ENCODE results near the gene NOX3. TPM values are rescaled to one million over a fixed set of nuclear protein-coding genes. Genes with fewer than 3 reads are reported as not detected.

NOX3 gene
- total RNA-seq, 5 donors from 2014 or later (not counting 1 experiment from before 2014, with no cell fraction given), result not detected

- H3K27ac Mint-ChIP-seq, result peak overlapping the region; percentile 97 to 98
- no peaks in the 10 kb centered on the region for H3K27me3 ChIP-seq (replicated peaks in 1 of 2; ENCODE audit: control insufficient read depth in 2 of 2, extremely low read depth in 1 of 2, insufficient read depth in 2 of 2, low read length in 1 of 2)
- peak overlapping the region; percentile 20 to 58 for H3K4me3 ChIP-seq (ENCODE audit: control insufficient read depth in 1 of 2, extremely low read depth in 1 of 2, low read length in 1 of 2)
- peak overlapping the region; percentile 71 to 78 (median 75) for H3K4me3 Mint-ChIP-seq
- no peaks in the 10 kb centered on the region for H3K36me3 Mint-ChIP-seq
- WGBS (ENCODE audit: insufficient coverage), result 0% methylated on average over 1 of the region's 9 CpGs
- H3K4me1 Mint-ChIP-seq, result peaks cover 35 to 40% (median 35%) of the 10 kb centered on the region in 3 donors
- no peaks in the 10 kb centered on the region for H3K36me3 ChIP-seq (ENCODE audit: control insufficient read depth in 2 of 2, extremely low read depth in 1 of 2, insufficient read depth in 1 of 2, low read length in 1 of 2)
- no peaks in the 10 kb centered on the region for H3K27me3 Mint-ChIP-seq
- no peaks in the 10 kb centered on the region for H3K9me3 ChIP-seq
- peaks cover 15 to 18% of the 10 kb centered on the region in 2 experiments for H3K4me1 ChIP-seq (ENCODE audit: control insufficient read depth in 1 of 2, extremely low read depth in 1 of 2, insufficient read depth in 2 of 2, low read length in 2 of 2)
- peak; percentile 72 to 93 (median 78) for ATAC-seq (replicated peaks in 1 of 4)
- ChIA-PET POLR2A (interaction anchor here (0.6 kb wide), 5 partner anchors 9 to 501 kb away, joined by 3 to 10 read pairs (median 4); no protein-coding TSS in a partner anchor), CTCF (interaction anchor here in 1 of 2 donors (0.6 to 1.3 kb wide), 3 partner anchors 66 to 102 kb away, joined by 3 to 9 read pairs (median 3); no protein-coding TSS in a partner anchor)
- H3K9me3 Mint-ChIP-seq, result no peaks in the 10 kb centered on the region
- peak; percentile 7 to 82 (median 63) for DNase-seq
- H3K27ac ChIP-seq (ENCODE audit: low read length), result peak overlapping the region; percentile 83
These were observed 37.5 kb downstream of the NOX3 start for GRCh38 chr6:155418017-155418761.

DNA sequence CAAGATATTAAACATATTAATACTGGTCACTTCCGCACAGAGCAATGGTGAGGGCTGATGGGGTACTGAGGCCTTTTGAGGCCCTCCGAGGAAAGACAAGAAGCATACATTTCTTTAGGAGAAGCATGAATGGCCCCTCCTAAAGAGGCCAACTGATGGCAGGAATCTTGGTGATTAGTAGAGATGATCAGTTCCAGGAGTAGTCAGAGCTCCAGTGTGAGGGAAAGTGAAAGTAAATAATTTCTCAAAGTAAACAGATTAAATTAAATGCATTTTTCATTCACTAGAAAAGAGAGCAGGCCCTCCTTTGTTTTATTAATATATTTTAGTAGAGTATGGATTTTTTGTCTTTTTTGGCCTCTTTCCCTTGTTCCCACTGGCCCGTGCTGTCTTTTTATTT is 38.2 kb downstream of the NOX3 start:
- ChIA-PET CTCF (interaction anchor here in 1 of 2 donors (1.3 kb wide), 1 partner anchor 101 kb away, joined by 9 read pairs; no protein-coding TSS in a partner anchor), POLR2A (interaction anchor here in 1 of 2 donors (0.6 kb wide), 1 partner anchor 105 kb away, joined by 4 read pairs; no protein-coding TSS in a partner anchor)
- H3K4me1 Mint-ChIP-seq, result peaks cover 35 to 40% (median 35%) of the 10 kb centered on the region in 3 donors
- no peaks in the 10 kb centered on the region for H3K36me3 ChIP-seq (ENCODE audit: control insufficient read depth in 2 of 2, extremely low read depth in 1 of 2, insufficient read depth in 1 of 2, low read length in 1 of 2)
- no peaks in the 10 kb centered on the region for H3K36me3 Mint-ChIP-seq
- no peak overlapping the region for H3K4me3 ChIP-seq (ENCODE audit: control insufficient read depth in 1 of 2, extremely low read depth in 1 of 2, low read length in 1 of 2)
- WGBS (ENCODE audit: insufficient coverage), result 100% methylated on average over 1 of the region's 3 CpGs
- no peaks in the 10 kb centered on the region for H3K9me3 ChIP-seq
- no peaks in the 10 kb centered on the region for H3K9me3 Mint-ChIP-seq
- H3K27me3 Mint-ChIP-seq, result no peaks in the 10 kb centered on the region
- H3K27me3 ChIP-seq (replicated peaks in 1 of 2; ENCODE audit: control insufficient read depth in 2 of 2, extremely low read depth in 1 of 2, insufficient read depth in 2 of 2, low read length in 1 of 2), result no peaks in the 10 kb centered on the region
- peaks cover 15 to 18% of the 10 kb centered on the region in 2 experiments for H3K4me1 ChIP-seq (ENCODE audit: control insufficient read depth in 1 of 2, extremely low read depth in 1 of 2, insufficient read depth in 2 of 2, low read length in 2 of 2)
- ATAC-seq (replicated peaks in 1 of 4) (no peak), DNase-seq (no peak)
- H3K4me3 Mint-ChIP-seq, result peak overlapping the region; percentile 71 to 78 (median 75)
- peak overlapping the region; percentile 97 to 98 for H3K27ac Mint-ChIP-seq
- peak overlapping the region; percentile 83 for H3K27ac ChIP-seq (ENCODE audit: low read length)

DNA sequence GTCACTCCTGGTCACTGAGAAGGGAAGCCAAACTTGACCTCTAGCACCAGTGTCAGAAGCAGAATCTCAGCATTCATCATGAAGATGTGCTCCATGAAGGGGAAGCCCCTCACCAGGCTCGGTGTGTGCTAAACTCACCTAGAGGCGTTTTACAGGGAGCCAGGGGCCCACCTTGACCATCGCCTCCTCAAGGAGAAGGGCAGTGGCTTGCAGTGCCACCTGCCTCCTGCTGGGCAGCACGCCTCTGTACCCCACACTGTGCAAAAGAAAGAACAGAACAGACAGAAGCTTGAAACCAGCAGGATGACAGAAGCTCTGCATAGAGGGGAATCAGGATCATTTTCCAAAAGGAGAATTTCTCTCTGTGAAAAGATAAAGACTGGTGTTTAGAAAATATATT is 39.7 kb downstream of the NOX3 start:
- no peaks in the 10 kb centered on the region for H3K9me3 Mint-ChIP-seq
- peaks cover 15 to 18% of the 10 kb centered on the region in 2 experiments for H3K4me1 ChIP-seq (ENCODE audit: control insufficient read depth in 1 of 2, extremely low read depth in 1 of 2, insufficient read depth in 2 of 2, low read length in 2 of 2)
- peaks cover 35 to 39% (median 35%) of the 10 kb centered on the region in 3 donors for H3K4me1 Mint-ChIP-seq
- H3K36me3 ChIP-seq (ENCODE audit: control insufficient read depth in 2 of 2, extremely low read depth in 1 of 2, insufficient read depth in 1 of 2, low read length in 1 of 2), result no peaks in the 10 kb centered on the region
- no peak overlapping the region for H3K27ac ChIP-seq (ENCODE audit: low read length)
- no peaks in the 10 kb centered on the region for H3K9me3 ChIP-seq
- H3K27me3 Mint-ChIP-seq, result no peaks in the 10 kb centered on the region
- WGBS (ENCODE audit: insufficient coverage), result 100% methylated on average over 3 of the region's 4 CpGs
- no peak overlapping the region for H3K4me3 Mint-ChIP-seq
- ATAC-seq (replicated peaks in 1 of 4) (no peak), DNase-seq (no peak)
- POLR2A ChIA-PET, result no interaction called here
- CTCF ChIA-PET, result no interaction called here
- peak overlapping the region in 1 of 2 donors; percentile 68 for H3K27ac Mint-ChIP-seq
- H3K27me3 ChIP-seq (replicated peaks in 1 of 2; ENCODE audit: control insufficient read depth in 2 of 2, extremely low read depth in 1 of 2, insufficient read depth in 2 of 2, low read length in 1 of 2), result no peaks in the 10 kb centered on the region
- no peaks in the 10 kb centered on the region for H3K36me3 Mint-ChIP-seq
- no peak overlapping the region for H3K4me3 ChIP-seq (ENCODE audit: control insufficient read depth in 1 of 2, extremely low read depth in 1 of 2, low read length in 1 of 2)

DNA sequence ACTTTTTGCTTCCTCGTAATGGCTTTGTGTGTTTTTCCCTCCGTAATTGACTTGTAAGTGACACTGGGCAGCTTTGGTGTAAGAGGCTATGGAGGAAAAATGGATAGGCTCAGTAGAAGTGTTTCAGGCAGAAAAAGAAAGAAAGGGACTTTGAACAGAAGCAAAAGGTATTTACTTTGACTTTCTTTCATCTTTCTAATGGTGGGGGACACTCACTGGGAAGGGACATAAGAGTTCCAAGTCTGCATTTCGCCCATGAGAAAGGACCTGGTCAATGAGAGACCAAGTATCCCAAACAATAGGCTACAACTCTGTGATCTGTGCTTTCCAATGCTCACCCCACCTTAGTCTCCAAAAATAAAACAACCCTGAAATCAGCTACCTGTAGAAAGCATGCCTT is 41.6 kb downstream of the NOX3 start:
- 94% methylated on average over 2 of the region's 3 CpGs for WGBS (ENCODE audit: insufficient coverage)
- Mint-ChIP-seq H3K4me3 (no peak overlapping the region), H3K36me3 (no peaks in the 10 kb centered on the region), H3K27ac (no peak overlapping the region), H3K9me3 (no peaks in the 10 kb centered on the region), H3K27me3 (no peaks in the 10 kb centered on the region), H3K4me1 (peaks cover 20 to 23% (median 22%) of the 10 kb centered on the region in 3 donors)
- H3K4me3 ChIP-seq (ENCODE audit: control insufficient read depth in 1 of 2, extremely low read depth in 1 of 2, low read length in 1 of 2), result no peak overlapping the region
- H3K4me1 ChIP-seq (ENCODE audit: control insufficient read depth in 1 of 2, extremely low read depth in 1 of 2, insufficient read depth in 2 of 2, low read length in 2 of 2), result peaks cover 8 to 10% of the 10 kb centered on the region in 2 experiments
- no peaks in the 10 kb centered on the region for H3K36me3 ChIP-seq (ENCODE audit: control insufficient read depth in 2 of 2, extremely low read depth in 1 of 2, insufficient read depth in 1 of 2, low read length in 1 of 2)
- CTCF ChIA-PET, result interaction anchor here in 1 of 2 donors (0.6 kb wide), 1 partner anchor 848 kb away, joined by 4 read pairs; no protein-coding TSS in a partner anchor
- DNase-seq, result no peak
- H3K27me3 ChIP-seq (replicated peaks in 1 of 2; ENCODE audit: control insufficient read depth in 2 of 2, extremely low read depth in 1 of 2, insufficient read depth in 2 of 2, low read length in 1 of 2), result no peaks in the 10 kb centered on the region
- POLR2A ChIA-PET, result no interaction called here
- H3K9me3 ChIP-seq, result no peaks in the 10 kb centered on the region
- no peak for ATAC-seq (replicated peaks in 1 of 4)
- no peak overlapping the region for H3K27ac ChIP-seq (ENCODE audit: low read length)

- H3K4me1 Mint-ChIP-seq, result peaks cover 3 to 5% (median 5%) of the 10 kb centered on the region in 3 donors
- no peaks in the 10 kb centered on the region for H3K27me3 Mint-ChIP-seq
- no peak overlapping the region for H3K27ac Mint-ChIP-seq
- Histone ChIP-seq H3K27me3 (replicated peaks in 1 of 2; ENCODE audit: control insufficient read depth in 2 of 2, extremely low read depth in 1 of 2, insufficient read depth in 2 of 2, low read length in 1 of 2) (no peaks in the 10 kb centered on the region), H3K36me3 (ENCODE audit: control insufficient read depth in 2 of 2, extremely low read depth in 1 of 2, insufficient read depth in 1 of 2, low read length in 1 of 2) (no peaks in the 10 kb centered on the region), H3K4me3 (ENCODE audit: control insufficient read depth in 1 of 2, extremely low read depth in 1 of 2, low read length in 1 of 2) (no peak overlapping the region), H3K9me3 (no peaks in the 10 kb centered on the region), H3K4me1 (ENCODE audit: control insufficient read depth in 1 of 2, extremely low read depth in 1 of 2, insufficient read depth in 2 of 2, low read length in 2 of 2) (peaks cover 0 to 1% of the 10 kb centered on the region in 2 experiments), H3K27ac (ENCODE audit: low read length) (no peak overlapping the region)
- no peak overlapping the region for H3K4me3 Mint-ChIP-seq
- CTCF ChIA-PET, result no interaction called here
- DNase-seq (no peak), ATAC-seq (replicated peaks in 1 of 4) (no peak)
- POLR2A ChIA-PET, result no interaction called here
- no peaks in the 10 kb centered on the region for H3K36me3 Mint-ChIP-seq
- no CpG with 5 or more reads among the region's 1 CpG for WGBS (ENCODE audit: insufficient coverage)
- no peaks in the 10 kb centered on the region for H3K9me3 Mint-ChIP-seq
These were observed 43.3 kb downstream of the NOX3 start for GRCh38 chr6:155412335-155412734.

DNA sequence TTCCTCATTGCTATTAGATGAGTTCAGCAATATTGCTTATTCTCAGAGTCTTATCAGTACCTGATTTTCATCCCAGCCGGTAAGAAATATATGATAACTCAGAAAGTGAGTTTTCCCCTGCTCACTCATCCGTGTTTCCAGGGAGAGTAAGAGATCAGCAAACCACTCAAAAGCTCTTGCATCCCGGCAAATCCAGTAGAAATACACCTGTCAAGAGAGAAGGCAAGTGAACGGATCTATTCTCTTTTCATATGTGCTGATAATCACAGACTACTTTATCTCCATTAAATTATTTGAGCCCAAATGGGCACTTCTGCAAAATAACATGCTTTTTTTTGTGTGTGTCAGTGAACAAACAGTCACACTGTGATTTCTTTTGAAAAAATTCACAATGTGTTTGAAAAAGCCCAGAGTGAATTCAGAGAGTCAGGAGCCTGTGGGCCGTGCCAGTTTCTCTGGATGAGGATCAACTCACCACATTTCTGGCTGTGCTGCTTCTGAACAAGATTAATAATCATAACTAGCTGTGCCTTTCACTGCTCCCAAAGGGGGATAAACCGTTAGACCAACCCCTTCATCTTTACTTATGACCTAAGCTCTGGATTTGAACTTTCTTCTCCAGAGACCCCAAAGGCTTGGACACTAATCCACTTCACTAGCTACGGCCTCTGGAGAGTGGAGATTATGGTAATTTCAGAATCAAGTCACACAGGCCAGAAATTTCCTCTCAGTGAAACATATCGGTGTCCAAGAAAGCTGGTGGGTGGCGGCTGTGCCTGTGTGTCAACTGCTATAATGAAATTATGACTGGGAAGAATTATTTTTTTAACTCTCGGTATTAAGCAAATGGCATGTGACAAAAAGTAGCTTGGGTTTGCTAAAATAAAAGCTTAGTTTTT is 44.2 kb downstream of the NOX3 start:
- no peak overlapping the region for H3K4me3 ChIP-seq (ENCODE audit: control insufficient read depth in 1 of 2, extremely low read depth in 1 of 2, low read length in 1 of 2)
- POLR2A ChIA-PET, result no interaction called here
- no peaks in the 10 kb centered on the region for H3K9me3 Mint-ChIP-seq

More for the DNA sequence above, 44.2 kb downstream of the NOX3 start:
- Histone ChIP-seq H3K36me3 (ENCODE audit: control insufficient read depth in 2 of 2, extremely low read depth in 1 of 2, insufficient read depth in 1 of 2, low read length in 1 of 2) (no peaks in the 10 kb centered on the region), H3K4me1 (ENCODE audit: control insufficient read depth in 1 of 2, extremely low read depth in 1 of 2, insufficient read depth in 2 of 2, low read length in 2 of 2) (no peaks in the 10 kb centered on the region), H3K27me3 (replicated peaks in 1 of 2; ENCODE audit: control insufficient read depth in 2 of 2, extremely low read depth in 1 of 2, insufficient read depth in 2 of 2, low read length in 1 of 2) (no peaks in the 10 kb centered on the region), H3K9me3 (no peaks in the 10 kb centered on the region), H3K27ac (ENCODE audit: low read length) (no peak overlapping the region)
- CTCF ChIA-PET, result no interaction called here
- Mint-ChIP-seq H3K27me3 (no peaks in the 10 kb centered on the region), H3K27ac (no peak overlapping the region), H3K36me3 (no peaks in the 10 kb centered on the region), H3K4me1 (peaks cover 0 to 2% (median 0%) of the 10 kb centered on the region in 3 donors), H3K4me3 (no peak overlapping the region)
- 88% methylated on average over 3 of the region's 10 CpGs for WGBS (ENCODE audit: insufficient coverage)
- ATAC-seq (replicated peaks in 1 of 4) (no peak), DNase-seq (no peak)
